GM12878 (cell line): Measurements from ENCODE around the gene TIGD4.

Experiments used
- BCL11A ChIP-seq: IDR thresholded peaks from 2 replicates; pipeline ENCODE4 v1.6.1; 2011; ENCODE audit warnings: low read depth, low read length
- FOXM1 ChIP-seq: IDR thresholded peaks from 2 replicates; pipeline ENCODE4 v1.6.1; 2012; ENCODE audit warnings: low read depth, mild to moderate bottlenecking, inconsistent platforms, low read length, moderate library complexity
- POLR2A ChIP-seq: IDR thresholded peaks from 2 replicates; pipeline ENCODE4 v1.6.1; 2011; ENCODE audit warnings: low read depth, mild to moderate bottlenecking, low read length
- RAD21 ChIP-seq: IDR thresholded peaks from 2 replicates; pipeline ENCODE4 v1.6.1; 2011; ENCODE audit warnings: mild to moderate bottlenecking, low read depth, low read length, moderate library complexity; ENCODE audit not compliant: insufficient read depth
- RAD51 ChIP-seq: fragments of 450-650 bp; IDR thresholded peaks from 2 replicates; pipeline ENCODE4 v1.6.1; 2016; ENCODE audit warnings: moderate library complexity, mild to moderate bottlenecking, inconsistent platforms
- TF ChIP-seq, protein P1 (sequence below), 3 experiments: IDR thresholded peaks in 2 of 3; conservative IDR thresholded peaks in 1 of 3; 2 replicates each; pipeline ENCODE4 v1.5.1; 2011; ENCODE audit warnings: low read depth in 3 of 3, low read length in 3 of 3, mild to moderate bottlenecking in 3 of 3, control low read depth in 2 of 3, moderate library complexity in 2 of 3, inconsistent platforms in 1 of 3, mixed read lengths in 1 of 3; ENCODE audit not compliant: control insufficient read depth in 2 of 3, insufficient read depth in 1 of 3; ENCODE audit errors: extremely low read depth in 1 of 3
- TF ChIP-seq, protein P2 (sequence below): IDR thresholded peaks from 2 replicates; pipeline ENCODE4 v1.6.1; 2011; ENCODE audit warnings: borderline replicate concordance, low read depth, mild to moderate bottlenecking, moderate library complexity, mixed read lengths, low read length; ENCODE audit not compliant: insufficient read depth; ENCODE audit errors: extremely low read length
- TF ChIP-seq, protein P3 (sequence below): fragments of 450-650 bp; IDR thresholded peaks from 2 replicates; pipeline ENCODE4 v1.6.1; 2016; ENCODE audit warnings: mild to moderate bottlenecking

DNA sequence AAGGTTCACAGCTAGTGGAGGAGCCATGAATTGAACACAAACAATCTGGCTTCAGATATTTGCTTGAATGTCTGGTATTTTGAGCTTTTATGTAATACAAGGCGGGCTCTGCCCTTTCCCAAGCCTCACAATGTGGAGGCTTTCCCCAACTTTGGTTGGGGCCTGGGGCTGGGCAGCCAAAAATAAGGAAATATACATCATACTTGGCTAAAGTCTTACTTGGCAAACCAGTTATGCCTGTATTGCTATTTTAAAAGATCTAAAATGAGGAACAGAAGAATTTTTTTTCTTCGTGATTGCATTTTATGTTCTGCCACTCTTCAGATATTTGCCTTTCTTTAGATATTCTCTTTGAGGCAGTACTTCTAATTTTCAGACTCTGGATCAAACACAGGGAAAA lies 26.3 kb upstream of the TIGD4 start:
- TF ChIP-seq, protein P1, sequence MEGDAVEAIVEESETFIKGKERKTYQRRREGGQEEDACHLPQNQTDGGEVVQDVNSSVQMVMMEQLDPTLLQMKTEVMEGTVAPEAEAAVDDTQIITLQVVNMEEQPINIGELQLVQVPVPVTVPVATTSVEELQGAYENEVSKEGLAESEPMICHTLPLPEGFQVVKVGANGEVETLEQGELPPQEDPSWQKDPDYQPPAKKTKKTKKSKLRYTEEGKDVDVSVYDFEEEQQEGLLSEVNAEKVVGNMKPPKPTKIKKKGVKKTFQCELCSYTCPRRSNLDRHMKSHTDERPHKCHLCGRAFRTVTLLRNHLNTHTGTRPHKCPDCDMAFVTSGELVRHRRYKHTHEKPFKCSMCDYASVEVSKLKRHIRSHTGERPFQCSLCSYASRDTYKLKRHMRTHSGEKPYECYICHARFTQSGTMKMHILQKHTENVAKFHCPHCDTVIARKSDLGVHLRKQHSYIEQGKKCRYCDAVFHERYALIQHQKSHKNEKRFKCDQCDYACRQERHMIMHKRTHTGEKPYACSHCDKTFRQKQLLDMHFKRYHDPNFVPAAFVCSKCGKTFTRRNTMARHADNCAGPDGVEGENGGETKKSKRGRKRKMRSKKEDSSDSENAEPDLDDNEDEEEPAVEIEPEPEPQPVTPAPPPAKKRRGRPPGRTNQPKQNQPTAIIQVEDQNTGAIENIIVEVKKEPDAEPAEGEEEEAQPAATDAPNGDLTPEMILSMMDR (IDR thresholded peaks at IDR 0.05 in 2 of 3, conservative IDR thresholded peaks at IDR 0.05 in 1 of 3; ENCODE audit: control insufficient read depth in 2 of 3, extremely low read depth in 1 of 3, insufficient read depth in 1 of 3, low read depth in 3 of 3, low read length in 3 of 3): no peak
- no peak for TF ChIP-seq POLR2A
- no peak for TF ChIP-seq FOXM1
- TF ChIP-seq RAD51: no peak
- TF ChIP-seq, protein P2, sequence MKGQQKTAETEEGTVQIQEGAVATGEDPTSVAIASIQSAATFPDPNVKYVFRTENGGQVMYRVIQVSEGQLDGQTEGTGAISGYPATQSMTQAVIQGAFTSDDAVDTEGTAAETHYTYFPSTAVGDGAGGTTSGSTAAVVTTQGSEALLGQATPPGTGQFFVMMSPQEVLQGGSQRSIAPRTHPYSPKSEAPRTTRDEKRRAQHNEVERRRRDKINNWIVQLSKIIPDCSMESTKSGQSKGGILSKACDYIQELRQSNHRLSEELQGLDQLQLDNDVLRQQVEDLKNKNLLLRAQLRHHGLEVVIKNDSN: no peak
- TF ChIP-seq RAD21: no peak
- TF ChIP-seq BCL11A: no peak
- TF ChIP-seq, protein P3, sequence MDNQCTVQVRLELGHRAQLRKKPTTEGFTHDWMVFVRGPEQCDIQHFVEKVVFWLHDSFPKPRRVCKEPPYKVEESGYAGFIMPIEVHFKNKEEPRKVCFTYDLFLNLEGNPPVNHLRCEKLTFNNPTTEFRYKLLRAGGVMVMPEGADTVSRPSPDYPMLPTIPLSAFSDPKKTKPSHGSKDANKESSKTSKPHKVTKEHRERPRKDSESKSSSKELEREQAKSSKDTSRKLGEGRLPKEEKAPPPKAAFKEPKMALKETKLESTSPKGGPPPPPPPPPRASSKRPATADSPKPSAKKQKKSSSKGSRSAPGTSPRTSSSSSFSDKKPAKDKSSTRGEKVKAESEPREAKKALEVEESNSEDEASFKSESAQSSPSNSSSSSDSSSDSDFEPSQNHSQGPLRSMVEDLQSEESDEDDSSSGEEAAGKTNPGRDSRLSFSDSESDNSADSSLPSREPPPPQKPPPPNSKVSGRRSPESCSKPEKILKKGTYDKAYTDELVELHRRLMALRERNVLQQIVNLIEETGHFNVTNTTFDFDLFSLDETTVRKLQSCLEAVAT: no peak
